Neural crest cell (in vitro differentiated cells): ENCODE data around the gene RIMKLB. TPM values are rescaled to one million over a fixed set of nuclear protein-coding genes. Genes with fewer than 3 reads are reported as not detected.

Experiments used
- DNase-seq: peaks from one replicate; pipeline ENCODE4 v3.0.0; 2021; ENCODE audit warnings: low read depth, mixed read lengths, low spot score
- H3K27ac Mint-ChIP-seq: one replicate; pipeline ENCODE4 v1.8.0; 2021; ENCODE audit warnings: mild to moderate bottlenecking, mixed read lengths; ENCODE audit not compliant: unreplicated experiment
- H3K27me3 Mint-ChIP-seq: 2 replicates; pipeline ENCODE4 v1.8.0; 2021; ENCODE audit warnings: low read depth, mild to moderate bottlenecking, mixed read lengths
- H3K36me3 Mint-ChIP-seq: 2 replicates; pipeline ENCODE4 v1.8.0; 2021; ENCODE audit warnings: low read depth, mild to moderate bottlenecking, mixed read lengths
- H3K4me1 Mint-ChIP-seq: 2 replicates; pipeline ENCODE4 v1.8.0; 2021; ENCODE audit warnings: mixed read lengths
- H3K4me3 Mint-ChIP-seq: one replicate; pipeline ENCODE4 v1.8.0; 2021; ENCODE audit warnings: mild to moderate bottlenecking, mixed read lengths
- H3K9me3 Mint-ChIP-seq: 2 replicates; pipeline ENCODE4 v1.8.0; 2021; ENCODE audit warnings: mixed read lengths
- CTCF ChIP-seq: fragments of 200-600 bp; sonication (generic); conservative IDR thresholded peaks from 2 replicates; pipeline ENCODE4 v1.5.0; 2021; ENCODE audit warnings: antibody characterized with exemption, mild to moderate bottlenecking
- total RNA-seq: library from RNA; stranded (reverse); gene quantifications from 2 replicates; pipeline ENCODE4 v1.2.1, GENCODE V29; 2021

The RIMKLB gene
- total RNA-seq, 1 donor from 2014 or later: 66.1 TPM

GRCh38 chr12:8678661-8679111 lies 19.1 kb upstream of the RIMKLB start:
- no peaks in the 10 kb centered on the region for H3K9me3 Mint-ChIP-seq
- DNase-seq: no peak
- no peak for TF ChIP-seq CTCF
- H3K4me3 Mint-ChIP-seq: no peak overlapping the region
- peaks cover 10% of the 10 kb centered on the region for H3K4me1 Mint-ChIP-seq
- H3K27me3 Mint-ChIP-seq: no peaks in the 10 kb centered on the region
- no peak overlapping the region for H3K27ac Mint-ChIP-seq
- H3K36me3 Mint-ChIP-seq: no peaks in the 10 kb centered on the region

- no peak overlapping the region for H3K27ac Mint-ChIP-seq
- peaks cover 10% of the 10 kb centered on the region for H3K4me1 Mint-ChIP-seq
- DNase-seq: no peak
- H3K4me3 Mint-ChIP-seq: no peak overlapping the region
- no peak for TF ChIP-seq CTCF
- no peaks in the 10 kb centered on the region for H3K27me3 Mint-ChIP-seq
- H3K9me3 Mint-ChIP-seq: peaks cover 2% of the 10 kb centered on the region
- H3K36me3 Mint-ChIP-seq: no peaks in the 10 kb centered on the region
Measured at GRCh38 chr12:8680533-8680932, 17.3 kb upstream of the RIMKLB start.

- no peaks in the 10 kb centered on the region for H3K27me3 Mint-ChIP-seq
- H3K27ac Mint-ChIP-seq: no peak overlapping the region
Measured at GRCh38 chr12:8681129-8681884, 16.5 kb upstream of the RIMKLB start.

GRCh38 chr12:8685051-8685450 lies 12.7 kb upstream of the RIMKLB start:
- Mint-ChIP-seq H3K4me1 (peaks cover 19% of the 10 kb centered on the region), H3K27ac (no peak overlapping the region), H3K36me3 (no peaks in the 10 kb centered on the region), H3K27me3 (no peaks in the 10 kb centered on the region), H3K9me3 (peaks cover 2% of the 10 kb centered on the region), H3K4me3 (no peak overlapping the region)
- DNase-seq: no peak
- no peak for TF ChIP-seq CTCF

More at GRCh38 chr12:8681129-8681884, 16.5 kb upstream of the RIMKLB start:
- no peaks in the 10 kb centered on the region for H3K36me3 Mint-ChIP-seq
- no peak overlapping the region for H3K4me3 Mint-ChIP-seq
- no peak for DNase-seq
- peaks cover 2% of the 10 kb centered on the region for H3K9me3 Mint-ChIP-seq
- TF ChIP-seq CTCF: no peak
- H3K4me1 Mint-ChIP-seq: peaks cover 10% of the 10 kb centered on the region

- H3K27me3 Mint-ChIP-seq: no peaks in the 10 kb centered on the region
- peaks cover 22% of the 10 kb centered on the region for H3K4me1 Mint-ChIP-seq
- H3K36me3 Mint-ChIP-seq: no peaks in the 10 kb centered on the region
- H3K27ac Mint-ChIP-seq: no peak overlapping the region
- peak; percentile 29 for DNase-seq
- no peak overlapping the region for H3K4me3 Mint-ChIP-seq
- peaks cover 2% of the 10 kb centered on the region for H3K9me3 Mint-ChIP-seq
- TF ChIP-seq CTCF: no peak
Measured at GRCh38 chr12:8687846-8688601, 9.8 kb upstream of the RIMKLB start.
